IPS-15b (cell line): ENCODE measurements around the gene FKBP9.
"Not testable (repeated sequence)": the region's sequence is repeated elsewhere in the genome, so short reads cannot be mapped to it uniquely, and the experiment has no call there.

Experiments
- H3K27me3 ChIP-seq: one replicate; pipeline ENCODE4 v1.6.1; 2013; ENCODE audit warnings: low read length; ENCODE audit not compliant: control insufficient read depth, insufficient read depth
- H3K36me3 ChIP-seq: one replicate; pipeline ENCODE4 v1.6.1; 2013; ENCODE audit warnings: low read length; ENCODE audit not compliant: control insufficient read depth, insufficient read depth
- H3K4me1 ChIP-seq: one replicate; pipeline ENCODE4 v1.6.1; 2013; ENCODE audit warnings: mild to moderate bottlenecking, low read length; ENCODE audit not compliant: control insufficient read depth, insufficient read depth
- H3K4me3 ChIP-seq: one replicate; pipeline ENCODE4 v1.5.1; 2013; ENCODE audit warnings: low read depth, low read length
- H3K9ac ChIP-seq: one replicate; pipeline ENCODE4 v1.6.1; 2013; ENCODE audit warnings: low read depth, mild to moderate bottlenecking, low read length
- H3K9me3 ChIP-seq: one replicate; pipeline ENCODE4 v1.6.1; 2013; ENCODE audit warnings: mild to moderate bottlenecking, low read length; ENCODE audit not compliant: control insufficient read depth, insufficient read depth

FKBP9 gene

DNA sequence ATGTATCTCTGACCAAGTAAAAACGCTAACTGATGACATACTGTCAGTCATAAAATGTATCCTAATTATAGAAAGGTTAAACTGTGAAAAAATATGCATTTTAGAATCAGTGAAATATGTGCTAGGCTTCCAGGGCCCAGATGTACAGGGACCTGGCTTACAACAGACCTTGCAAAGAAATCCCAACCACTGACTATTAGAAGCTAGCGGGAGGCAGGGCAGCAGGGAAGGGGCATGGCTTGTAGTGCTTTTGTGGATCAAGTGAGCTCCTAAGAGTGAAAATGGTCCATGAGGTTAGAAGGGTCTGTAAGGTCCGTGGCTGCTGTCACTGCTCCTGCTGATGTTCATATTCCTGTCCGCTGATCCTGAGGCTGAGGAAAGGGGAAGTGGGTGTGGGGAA, 40.7 kb downstream of the FKBP9 start:
- not testable (repeated sequence) for H3K9me3 ChIP-seq, H3K4me1 ChIP-seq, H3K4me3 ChIP-seq, H3K36me3 ChIP-seq, H3K27me3 ChIP-seq, H3K9ac ChIP-seq

DNA sequence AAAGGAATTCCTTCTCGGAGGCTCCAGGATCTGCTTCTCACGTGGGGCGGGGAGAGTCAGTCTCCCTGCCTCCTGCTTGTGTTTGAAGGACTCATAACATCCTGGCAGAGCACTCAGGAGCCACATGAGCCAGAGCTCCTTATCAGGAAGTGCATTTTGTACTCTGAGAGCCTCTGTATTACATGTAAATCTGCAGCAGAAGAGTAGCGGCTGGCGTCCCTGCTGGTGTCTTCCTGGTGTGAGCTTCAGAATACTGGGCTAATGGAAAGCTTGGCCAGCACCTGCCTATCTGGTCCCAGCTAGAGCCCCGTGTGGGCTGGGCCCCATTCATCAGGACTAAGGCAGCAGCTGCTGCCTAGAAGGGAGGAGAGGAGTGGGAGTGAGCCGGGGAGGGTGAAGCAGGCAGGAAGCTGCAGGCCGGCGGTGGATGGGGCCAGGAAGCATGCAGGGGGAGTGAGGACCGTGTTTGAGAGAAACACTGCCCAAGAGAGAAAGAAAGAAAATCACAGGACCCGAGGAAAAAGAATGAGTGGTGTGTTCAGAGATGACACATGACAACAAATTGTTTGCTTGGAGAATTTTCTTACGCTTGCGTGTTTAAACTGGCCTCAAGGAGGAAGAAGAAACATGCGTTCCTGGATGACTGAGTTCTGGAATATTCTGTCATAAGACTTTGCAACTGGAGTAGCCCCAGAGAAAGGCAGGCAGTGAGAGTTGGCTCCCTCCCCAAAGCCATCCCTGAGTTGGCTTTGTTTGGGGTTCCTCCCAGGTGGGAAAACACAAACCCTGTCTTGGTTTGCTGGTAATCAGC, 41.3 kb downstream of the FKBP9 start:
- H3K9ac ChIP-seq, H3K27me3 ChIP-seq, H3K9me3 ChIP-seq, H3K4me1 ChIP-seq, H3K4me3 ChIP-seq, H3K36me3 ChIP-seq: not testable (repeated sequence)

DNA sequence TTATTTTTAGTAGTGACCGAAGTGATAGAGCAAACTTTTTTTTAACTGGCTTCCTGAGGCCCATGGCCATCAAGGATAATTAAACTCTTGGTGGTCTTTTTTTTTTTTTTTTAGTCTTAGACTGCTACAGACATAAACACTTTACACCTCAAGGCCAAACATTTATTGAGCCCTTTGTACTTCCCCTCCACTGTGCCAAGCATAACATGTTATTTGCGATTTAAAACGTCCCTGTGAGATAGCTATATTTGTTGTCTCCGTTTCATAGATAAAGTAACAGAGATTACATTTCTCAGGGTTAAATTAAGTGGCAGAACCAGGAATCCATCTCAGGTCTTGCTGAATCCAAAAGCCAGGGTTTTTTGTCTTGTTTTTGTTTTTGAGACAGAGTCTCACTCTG, 42.1 kb downstream of the FKBP9 start:
- not testable (repeated sequence) for H3K9me3 ChIP-seq, H3K9ac ChIP-seq, H3K4me3 ChIP-seq

DNA sequence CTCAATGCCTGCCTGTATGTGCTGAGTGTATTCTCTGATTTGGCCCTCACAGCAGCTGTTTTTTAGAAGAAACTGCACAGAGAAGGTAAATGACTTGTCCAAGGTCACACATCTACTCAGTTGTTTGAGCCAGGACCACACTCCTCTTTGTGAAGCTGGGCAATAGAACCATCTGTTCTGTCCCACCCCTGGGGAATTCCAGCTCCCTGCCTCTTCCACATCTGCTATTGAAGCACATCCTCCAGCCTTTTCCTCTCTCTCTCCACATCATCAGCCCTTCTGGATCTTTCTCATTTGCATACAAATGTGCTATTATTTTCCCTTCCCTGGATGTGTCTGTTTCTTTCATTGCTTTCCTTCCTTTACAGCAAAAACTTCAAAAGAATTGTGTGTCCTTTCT, 45.9 kb downstream of the FKBP9 start:
- H3K4me1 ChIP-seq, H3K4me3 ChIP-seq, H3K9ac ChIP-seq, H3K9me3 ChIP-seq, H3K27me3 ChIP-seq, H3K36me3 ChIP-seq: not testable (repeated sequence)

More for the DNA sequence above, 42.1 kb downstream of the FKBP9 start:
- H3K4me1 ChIP-seq, H3K36me3 ChIP-seq, H3K27me3 ChIP-seq: not testable (repeated sequence)

DNA sequence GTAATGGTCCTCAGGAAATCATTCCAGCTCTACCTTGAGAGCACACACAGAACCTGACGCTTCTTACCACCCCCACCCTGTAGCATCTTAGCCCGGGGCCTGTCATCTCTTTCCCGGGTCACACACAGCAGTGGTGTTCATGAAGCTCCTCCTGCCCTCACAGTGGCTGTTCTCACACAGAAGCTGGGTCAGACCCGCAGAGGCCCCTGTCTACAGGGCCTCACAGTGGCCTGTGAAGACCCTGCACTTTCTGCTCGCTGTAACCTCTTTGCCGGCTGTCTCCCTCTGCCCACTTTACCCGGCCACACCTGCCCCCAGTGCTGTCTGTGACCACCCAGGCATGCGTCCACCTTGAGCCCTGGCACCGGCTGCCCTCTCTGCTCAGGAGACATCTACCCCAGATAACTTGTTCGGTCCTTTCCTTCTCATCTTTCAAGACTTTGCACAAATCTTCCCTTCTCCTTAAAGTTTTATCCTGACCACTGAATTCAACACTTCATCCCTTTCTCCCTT, 46.9 kb downstream of the FKBP9 start:
- not testable (repeated sequence) for H3K4me3 ChIP-seq, H3K9ac ChIP-seq, H3K27me3 ChIP-seq, H3K36me3 ChIP-seq, H3K9me3 ChIP-seq, H3K4me1 ChIP-seq

DNA sequence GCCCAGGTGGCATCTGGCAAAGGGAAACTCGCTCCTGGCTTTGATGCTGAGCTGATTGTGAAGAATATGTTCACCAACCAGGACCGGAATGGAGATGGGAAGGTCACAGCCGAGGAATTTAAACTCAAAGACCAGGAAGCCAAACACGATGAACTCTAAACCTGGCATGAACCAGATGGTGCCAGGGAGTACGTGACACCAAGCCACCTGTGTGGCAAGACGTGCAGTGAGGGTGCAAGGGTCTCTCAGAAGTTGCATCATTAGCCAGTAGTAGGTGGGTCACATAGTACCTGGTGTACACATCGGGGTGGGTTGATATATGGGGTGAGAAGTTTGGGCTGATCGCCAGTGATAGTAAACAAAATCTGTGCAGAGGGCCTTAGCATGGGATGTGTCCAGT, 48.0 kb downstream of the FKBP9 start:
- H3K36me3 ChIP-seq, H3K9ac ChIP-seq, H3K27me3 ChIP-seq, H3K9me3 ChIP-seq, H3K4me1 ChIP-seq, H3K4me3 ChIP-seq: not testable (repeated sequence)

DNA sequence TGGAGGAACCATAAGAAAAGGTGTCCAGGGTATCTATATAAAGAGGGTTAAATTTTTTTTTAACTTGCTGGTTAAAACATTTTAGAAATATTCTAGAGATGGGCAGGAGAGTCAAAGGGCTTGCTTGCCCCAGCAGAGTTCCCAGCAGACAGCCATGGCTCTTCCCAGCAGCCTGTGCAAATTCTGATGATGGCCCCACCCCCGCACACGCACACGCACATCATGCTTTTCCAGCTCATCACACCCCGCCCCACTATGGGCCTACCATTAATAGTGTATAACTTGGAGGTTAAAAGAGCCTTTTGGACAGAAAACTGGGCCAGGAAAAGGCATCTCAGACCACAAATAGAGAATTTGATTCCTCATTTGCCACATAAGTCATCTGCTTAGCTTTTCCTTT, 48.5 kb downstream of the FKBP9 start:
- H3K9ac ChIP-seq, H3K4me3 ChIP-seq, H3K36me3 ChIP-seq: not testable (repeated sequence)

DNA sequence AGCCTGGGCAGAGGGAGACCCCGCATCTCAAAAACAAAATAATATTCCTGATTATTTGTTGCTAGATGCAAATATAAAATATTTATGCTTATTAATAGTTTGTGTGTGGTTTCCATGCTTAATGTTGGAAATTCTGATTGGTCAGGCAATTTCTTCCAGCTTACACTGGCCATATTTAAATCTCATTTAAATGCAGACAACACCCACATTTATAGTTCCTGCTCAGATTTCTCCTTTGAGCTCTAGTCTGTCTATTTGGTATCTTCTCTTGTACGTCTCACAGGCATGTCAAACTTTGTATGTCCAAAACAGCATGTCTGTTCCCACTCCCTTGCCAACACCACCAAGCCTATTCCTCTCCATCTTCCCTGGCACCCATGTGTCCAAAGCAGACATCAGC, 52.5 kb downstream of the FKBP9 start:
- H3K9me3 ChIP-seq, result no peaks in the 10 kb centered on the region

More for the DNA sequence above, 48.5 kb downstream of the FKBP9 start:
- H3K9me3 ChIP-seq, H3K4me1 ChIP-seq, H3K27me3 ChIP-seq: not testable (repeated sequence)

DNA sequence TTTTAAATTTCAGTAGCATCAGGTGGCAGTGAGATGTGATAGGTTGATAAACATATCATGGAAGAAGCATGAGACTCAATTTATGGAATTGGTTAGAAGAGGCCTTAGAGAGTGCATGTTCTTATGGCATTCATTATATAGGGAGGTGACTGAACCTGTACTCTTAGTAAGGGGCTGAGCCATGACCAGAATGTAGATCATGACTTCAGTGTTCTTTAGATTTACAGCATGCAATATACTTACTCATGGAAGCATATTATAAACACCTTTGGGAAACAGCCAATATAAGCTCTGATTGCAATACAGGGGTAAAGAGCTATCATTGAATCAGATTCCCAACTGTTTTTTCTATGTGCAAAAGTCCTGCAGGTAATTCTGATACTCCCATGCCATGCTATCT, 55.1 kb downstream of the FKBP9 start:
- no peak overlapping the region for H3K9ac ChIP-seq
- H3K4me1 ChIP-seq, result no peaks in the 10 kb centered on the region
- H3K27me3 ChIP-seq, result no peaks in the 10 kb centered on the region
- H3K4me3 ChIP-seq, result no peak overlapping the region
- no peaks in the 10 kb centered on the region for H3K9me3 ChIP-seq
- peaks cover 6% of the 10 kb centered on the region for H3K36me3 ChIP-seq

More for the DNA sequence above, 52.5 kb downstream of the FKBP9 start:
- H3K4me1 ChIP-seq, result no peaks in the 10 kb centered on the region
- H3K36me3 ChIP-seq, result peaks cover 6% of the 10 kb centered on the region
- H3K9ac ChIP-seq, result no peak overlapping the region
- no peaks in the 10 kb centered on the region for H3K27me3 ChIP-seq
- H3K4me3 ChIP-seq, result no peak overlapping the region

DNA sequence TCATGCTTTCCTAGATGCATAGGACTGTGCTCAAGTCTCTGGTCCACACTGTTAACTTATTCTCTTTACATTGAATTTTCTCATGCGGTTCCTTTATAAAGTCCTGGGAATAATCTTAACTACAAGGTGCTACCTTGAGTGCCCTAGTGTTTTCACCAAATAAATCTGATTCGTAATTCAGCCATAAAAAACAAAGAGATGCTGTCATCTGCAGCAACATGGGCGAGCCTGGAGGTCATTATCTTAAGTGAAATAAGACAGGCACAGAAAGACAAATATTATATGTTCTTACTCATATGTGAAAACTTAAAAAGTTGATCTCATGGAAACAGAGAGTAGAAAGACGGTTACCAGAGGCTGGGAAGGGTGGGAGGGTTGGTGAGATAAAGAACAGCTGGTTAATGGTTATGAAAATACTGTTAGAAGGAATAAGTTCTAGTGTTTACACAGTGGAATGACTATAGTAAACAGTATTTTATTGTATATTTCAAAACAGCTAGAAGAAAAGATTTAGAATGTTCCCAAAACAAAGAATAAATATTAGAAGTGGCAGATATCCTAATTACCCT, 67.0 kb downstream of the FKBP9 start:
- no peak overlapping the region for H3K4me3 ChIP-seq
- H3K9me3 ChIP-seq, result no peaks in the 10 kb centered on the region
- H3K27me3 ChIP-seq, result no peaks in the 10 kb centered on the region
- no peak overlapping the region for H3K9ac ChIP-seq
- H3K36me3 ChIP-seq, result no peaks in the 10 kb centered on the region
- H3K4me1 ChIP-seq, result no peaks in the 10 kb centered on the region

DNA sequence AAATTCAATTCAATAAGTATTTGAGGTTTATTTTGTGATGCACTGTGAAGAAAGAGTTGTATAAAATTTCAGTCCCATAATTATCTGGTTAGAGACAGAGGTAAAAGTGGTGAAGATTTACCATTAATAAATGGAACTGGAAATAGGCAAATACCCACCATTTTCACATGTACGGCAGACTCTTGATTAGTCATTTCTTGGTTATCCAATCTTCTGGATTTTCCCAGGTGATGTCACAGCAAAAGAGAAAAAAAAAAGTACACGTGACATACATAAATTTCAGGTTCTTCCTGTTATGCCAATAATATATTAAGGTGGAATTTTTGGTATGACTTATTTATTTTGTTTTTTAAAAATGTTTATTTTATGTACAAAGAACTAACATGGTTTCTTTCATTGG, 78.5 kb downstream of the FKBP9 start:
- no peaks in the 10 kb centered on the region for H3K36me3 ChIP-seq

DNA sequence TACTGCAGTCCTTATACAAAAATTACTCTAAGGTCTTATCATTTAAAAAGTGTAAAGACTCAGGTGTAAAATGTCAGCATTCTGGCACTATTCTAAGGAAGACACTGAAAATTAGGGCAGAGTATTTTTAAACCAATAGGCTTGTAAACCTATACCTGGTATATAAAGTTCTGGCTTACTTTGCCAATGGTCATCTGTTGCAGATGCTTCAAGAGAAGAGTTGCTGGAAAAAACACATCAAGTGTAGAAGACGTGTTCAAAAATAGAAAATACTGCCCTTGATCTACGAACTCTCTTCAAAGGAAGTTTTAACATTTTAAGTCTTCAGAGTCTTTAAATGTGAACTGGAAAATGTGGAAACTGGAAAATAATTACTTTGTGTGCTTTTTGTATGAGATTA, 81.4 kb downstream of the FKBP9 start:
- no peaks in the 10 kb centered on the region for H3K36me3 ChIP-seq
- H3K4me3 ChIP-seq, result no peak overlapping the region
- H3K27me3 ChIP-seq, result no peaks in the 10 kb centered on the region
- H3K9me3 ChIP-seq, result no peaks in the 10 kb centered on the region
- H3K4me1 ChIP-seq, result no peaks in the 10 kb centered on the region
- no peak overlapping the region for H3K9ac ChIP-seq

More for the DNA sequence above, 78.5 kb downstream of the FKBP9 start:
- no peaks in the 10 kb centered on the region for H3K4me1 ChIP-seq
- no peak overlapping the region for H3K9ac ChIP-seq
- no peaks in the 10 kb centered on the region for H3K9me3 ChIP-seq
- H3K27me3 ChIP-seq, result no peaks in the 10 kb centered on the region
- H3K4me3 ChIP-seq, result no peak overlapping the region
